Measurements from ENCODE around the gene MOV10L1.

DNA sequence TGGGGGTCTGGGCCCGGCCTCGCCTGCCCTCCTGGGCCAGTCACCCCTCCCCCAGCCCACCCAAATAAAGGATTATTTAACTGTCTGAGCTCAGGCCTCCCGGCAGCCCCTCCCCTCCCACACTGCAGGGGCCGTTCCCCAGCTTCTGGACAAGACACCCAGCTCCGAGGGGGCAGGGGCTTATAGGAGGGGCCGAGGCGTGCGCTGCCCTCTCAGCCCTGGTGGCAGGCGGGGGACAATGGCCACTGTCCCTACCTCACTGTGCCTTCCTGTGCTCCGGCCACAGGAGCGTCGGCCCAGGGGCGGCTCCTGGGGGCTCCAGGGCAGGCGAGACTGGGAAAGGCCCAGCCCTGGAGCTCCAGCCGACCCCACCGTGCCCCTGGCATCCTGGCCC lies 108.8 kb downstream of the MOV10L1 start:
- TF ChIP-seq, protein P1, sequence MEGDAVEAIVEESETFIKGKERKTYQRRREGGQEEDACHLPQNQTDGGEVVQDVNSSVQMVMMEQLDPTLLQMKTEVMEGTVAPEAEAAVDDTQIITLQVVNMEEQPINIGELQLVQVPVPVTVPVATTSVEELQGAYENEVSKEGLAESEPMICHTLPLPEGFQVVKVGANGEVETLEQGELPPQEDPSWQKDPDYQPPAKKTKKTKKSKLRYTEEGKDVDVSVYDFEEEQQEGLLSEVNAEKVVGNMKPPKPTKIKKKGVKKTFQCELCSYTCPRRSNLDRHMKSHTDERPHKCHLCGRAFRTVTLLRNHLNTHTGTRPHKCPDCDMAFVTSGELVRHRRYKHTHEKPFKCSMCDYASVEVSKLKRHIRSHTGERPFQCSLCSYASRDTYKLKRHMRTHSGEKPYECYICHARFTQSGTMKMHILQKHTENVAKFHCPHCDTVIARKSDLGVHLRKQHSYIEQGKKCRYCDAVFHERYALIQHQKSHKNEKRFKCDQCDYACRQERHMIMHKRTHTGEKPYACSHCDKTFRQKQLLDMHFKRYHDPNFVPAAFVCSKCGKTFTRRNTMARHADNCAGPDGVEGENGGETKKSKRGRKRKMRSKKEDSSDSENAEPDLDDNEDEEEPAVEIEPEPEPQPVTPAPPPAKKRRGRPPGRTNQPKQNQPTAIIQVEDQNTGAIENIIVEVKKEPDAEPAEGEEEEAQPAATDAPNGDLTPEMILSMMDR (IDR thresholded peaks at IDR 0.05) = no peak
- no peak for TF ChIP-seq POLR2A (IDR thresholded peaks at IDR 0.05)
